CD14-positive monocyte (primary cell): ENCODE data around the gene DLGAP1. TPM values are rescaled to one million over a fixed set of nuclear protein-coding genes. Genes with fewer than 3 reads are reported as not detected.

Experiments used
- DNase-seq, 3 donors: peaks; one replicate each; pipeline ENCODE4 v3.0.0-alpha.2; 2011 to 2022
- H2AFZ ChIP-seq: 2 replicates; pipeline ENCODE4 v1.6.0; 2012; ENCODE audit warnings: mild to moderate bottlenecking, low read depth, low read length, inconsistent platforms; ENCODE audit not compliant: insufficient read depth, poor library complexity, severe bottlenecking
- H3K27ac ChIP-seq, 2 donors: 1 replicate in 1 of 2; 2 replicates in 1 of 2; pipeline ENCODE4 v1.5.1; 2012 to 2013; ENCODE audit warnings: low read length in 2 of 2, control low read depth in 1 of 2, inconsistent platforms in 1 of 2, low read depth in 1 of 2, mild to moderate bottlenecking in 1 of 2
- H3K27me3 ChIP-seq, 2 donors: one replicate each; pipeline versions ENCODE4 v1.6.0 to v1.6.1; 2011 to 2013; ENCODE audit warnings: low read length in 2 of 2; ENCODE audit not compliant: control insufficient read depth in 2 of 2, insufficient read depth in 2 of 2
- H3K36me3 ChIP-seq, 2 donors: replicated peaks in 1 of 2; 1 replicate in 1 of 2; 2 replicates in 1 of 2; pipeline versions ENCODE4 v1.5.1 to v1.6.1; 2012 to 2013; ENCODE audit warnings: low read length in 2 of 2, control low read depth in 1 of 2, inconsistent platforms in 1 of 2, mild to moderate bottlenecking in 1 of 2; ENCODE audit not compliant: insufficient read depth in 2 of 2, control insufficient read depth in 1 of 2
- H3K4me1 ChIP-seq, 2 donors: 1 replicate in 1 of 2; 2 replicates in 1 of 2; pipeline versions ENCODE4 v1.5.1 to v1.6.1; 2012 to 2013; ENCODE audit warnings: low read length in 2 of 2, control low read depth in 1 of 2, inconsistent platforms in 1 of 2, mild to moderate bottlenecking in 1 of 2, moderate library complexity in 1 of 2; ENCODE audit not compliant: insufficient read depth in 2 of 2, control insufficient read depth in 1 of 2
- H3K4me2 ChIP-seq: replicated peaks from 2 replicates; pipeline ENCODE3; 2012; ENCODE audit warnings: low read length, moderate library complexity, mild to moderate bottlenecking; ENCODE audit not compliant: poor library complexity, severe bottlenecking; ENCODE audit errors: extremely low read depth
- H3K4me3 ChIP-seq, 3 experiments: fragments of 200-600 bp in 1 of 3; sonication (generic) in 1 of 3; replicated peaks in 1 of 3; 1 replicate in 2 of 3; 2 replicates in 1 of 3; pipeline ENCODE4 v1.5.1; 2011 to 2013; ENCODE audit warnings: low read length in 3 of 3, mild to moderate bottlenecking in 3 of 3, control low read depth in 2 of 3, low read depth in 2 of 3, inconsistent platforms in 1 of 3, moderate library complexity in 1 of 3
- H3K79me2 ChIP-seq: 2 replicates; pipeline ENCODE4 v1.6.0; 2012; ENCODE audit warnings: mild to moderate bottlenecking, control low read depth, inconsistent platforms, low read length, moderate library complexity; ENCODE audit not compliant: insufficient read depth
- H3K9ac ChIP-seq: 2 replicates; pipeline ENCODE4 v1.6.0; 2017; ENCODE audit warnings: low read length, mild to moderate bottlenecking; ENCODE audit not compliant: insufficient read depth, poor library complexity, severe bottlenecking
- H3K9me3 ChIP-seq, 2 donors: replicated peaks in 1 of 2; 1 replicate in 1 of 2; 2 replicates in 1 of 2; pipeline versions ENCODE4 v1.5.1 to v1.6.1; 2012 to 2013; ENCODE audit warnings: low read length in 2 of 2, control low read depth in 1 of 2; ENCODE audit not compliant: control insufficient read depth in 1 of 2, insufficient read depth in 1 of 2
- H4K20me1 ChIP-seq: 2 replicates; pipeline ENCODE4 v1.6.0; 2012; ENCODE audit warnings: mild to moderate bottlenecking, low read length, control low read depth, moderate library complexity; ENCODE audit not compliant: insufficient read depth
- H3K27ac Mint-ChIP-seq, 7 donors: one replicate each; pipeline ENCODE4 v1.8.0; 2020; ENCODE audit warnings: mild to moderate bottlenecking in 7 of 7, mixed read lengths in 7 of 7, moderate library complexity in 6 of 7, inconsistent platforms in 2 of 7
- H3K27me3 Mint-ChIP-seq, 3 donors: one replicate each; pipeline ENCODE4 v1.8.0; 2021 to 2022; ENCODE audit warnings: low read depth in 3 of 3, mild to moderate bottlenecking in 3 of 3, mixed read lengths in 3 of 3, moderate library complexity in 3 of 3, inconsistent platforms in 1 of 3
- H3K36me3 Mint-ChIP-seq, 2 donors: one replicate each; pipeline ENCODE4 v1.8.0; 2020; ENCODE audit warnings: mixed read lengths in 2 of 2, inconsistent platforms in 1 of 2, mild to moderate bottlenecking in 1 of 2
- H3K4me1 Mint-ChIP-seq: one replicate; pipeline ENCODE4 v1.8.0; 2020; ENCODE audit warnings: mild to moderate bottlenecking, mixed read lengths
- H3K4me3 Mint-ChIP-seq, 2 donors: one replicate each; pipeline ENCODE4 v1.8.0; 2020; ENCODE audit warnings: mild to moderate bottlenecking in 2 of 2, mixed read lengths in 2 of 2, moderate library complexity in 1 of 2
- H3K9me3 Mint-ChIP-seq, 7 donors: one replicate each; pipeline ENCODE4 v1.8.0; 2020 to 2022; ENCODE audit warnings: mixed read lengths in 7 of 7, mild to moderate bottlenecking in 6 of 7, moderate library complexity in 6 of 7, inconsistent platforms in 2 of 7
- WGBS: methylation state at CpG from one replicate; pipeline ENCODE4 v1.1.5; 2013; ENCODE audit warnings: missing lambda C conversion rate; ENCODE audit not compliant: insufficient coverage; 5-methylcytosine and 5-hydroxymethylcytosine counted together
- intact Hi-C, 2 donors: fragments of 100-400 bp; cut with micrococcal nuclease; formaldehyde crosslinking; loops; one replicate each; pipeline versions ENCODE4 v1.15.0 to v1.15.1; 2023
- polyA plus RNA-seq, 3 donors: library from polyadenylated mRNA; depleted of rRNA in 1 of 3; unstranded in 2 of 3; stranded (reverse) in 1 of 3; fragments of 300-500 nt in 2 of 3; fragments of >200 nt in 1 of 3; fragmentation: Illumina TruSeq in 2 of 3; gene quantifications; 1 replicate in 2 of 3; 2 replicates in 1 of 3; pipeline ENCODE4 v1.2.3, GENCODE V29; 2012 to 2021
- TF ChIP-seq, protein P1 (sequence below): fragments of 200-600 bp; IDR thresholded peaks from one replicate; pipeline ENCODE4 v1.8.0; 2022; ENCODE audit warnings: antibody characterized with exemption, mild to moderate bottlenecking

The DLGAP1 gene
- polyA plus RNA-seq, 3 donors: 0.09 to 0.42 TPM; not detected in 1

DNA sequence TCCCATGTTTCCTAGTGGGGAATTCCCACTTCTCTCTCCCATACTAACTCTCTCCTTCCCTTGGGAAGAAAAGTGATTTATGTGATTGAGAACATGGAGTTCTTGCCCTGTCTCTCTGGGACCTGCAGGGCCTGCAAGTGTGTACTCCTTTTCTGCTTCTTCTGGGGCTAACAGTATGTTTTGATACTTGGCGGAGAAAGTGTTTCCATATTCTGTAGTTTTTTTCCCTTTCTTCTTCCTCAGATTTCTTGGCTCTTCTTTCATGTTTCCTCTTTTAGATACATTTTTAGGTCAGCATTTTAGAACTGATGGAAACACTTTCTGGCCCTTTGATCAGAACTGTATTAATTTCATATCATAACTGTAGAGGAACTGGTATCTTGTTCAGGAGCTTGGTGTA lies 352.2 kb downstream of the DLGAP1 start:
- Histone ChIP-seq H3K27me3 (no peaks in the 10 kb centered on the region), H3K9ac (no peak overlapping the region), H3K4me1 (no peaks in the 10 kb centered on the region), H3K36me3 (no peaks in the 10 kb centered on the region), H2AFZ (no peak overlapping the region), H3K4me3 (no peak overlapping the region), H4K20me1 (no peaks in the 10 kb centered on the region), H3K27ac (no peak overlapping the region), H3K4me2 (no peak overlapping the region), H3K9me3 (peaks cover 0 to 3% of the 10 kb centered on the region in 2 donors), H3K79me2 (no peaks in the 10 kb centered on the region)
- WGBS: no CpG with 5 or more reads among the region's 1 CpG
- no peaks in the 10 kb centered on the region for H3K36me3 Mint-ChIP-seq
- H3K27ac Mint-ChIP-seq: no peak overlapping the region
- intact Hi-C loops: no loop called here
- H3K9me3 Mint-ChIP-seq: peaks cover 0 to 7% (median 0%) of the 10 kb centered on the region in 7 donors
- H3K27me3 Mint-ChIP-seq: peaks cover 0 to 5% (median 2%) of the 10 kb centered on the region in 3 donors
- TF ChIP-seq, protein P1, sequence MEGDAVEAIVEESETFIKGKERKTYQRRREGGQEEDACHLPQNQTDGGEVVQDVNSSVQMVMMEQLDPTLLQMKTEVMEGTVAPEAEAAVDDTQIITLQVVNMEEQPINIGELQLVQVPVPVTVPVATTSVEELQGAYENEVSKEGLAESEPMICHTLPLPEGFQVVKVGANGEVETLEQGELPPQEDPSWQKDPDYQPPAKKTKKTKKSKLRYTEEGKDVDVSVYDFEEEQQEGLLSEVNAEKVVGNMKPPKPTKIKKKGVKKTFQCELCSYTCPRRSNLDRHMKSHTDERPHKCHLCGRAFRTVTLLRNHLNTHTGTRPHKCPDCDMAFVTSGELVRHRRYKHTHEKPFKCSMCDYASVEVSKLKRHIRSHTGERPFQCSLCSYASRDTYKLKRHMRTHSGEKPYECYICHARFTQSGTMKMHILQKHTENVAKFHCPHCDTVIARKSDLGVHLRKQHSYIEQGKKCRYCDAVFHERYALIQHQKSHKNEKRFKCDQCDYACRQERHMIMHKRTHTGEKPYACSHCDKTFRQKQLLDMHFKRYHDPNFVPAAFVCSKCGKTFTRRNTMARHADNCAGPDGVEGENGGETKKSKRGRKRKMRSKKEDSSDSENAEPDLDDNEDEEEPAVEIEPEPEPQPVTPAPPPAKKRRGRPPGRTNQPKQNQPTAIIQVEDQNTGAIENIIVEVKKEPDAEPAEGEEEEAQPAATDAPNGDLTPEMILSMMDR: no peak
- H3K4me3 Mint-ChIP-seq: no peak overlapping the region
- no peaks in the 10 kb centered on the region for H3K4me1 Mint-ChIP-seq
- no peak for DNase-seq

DNA sequence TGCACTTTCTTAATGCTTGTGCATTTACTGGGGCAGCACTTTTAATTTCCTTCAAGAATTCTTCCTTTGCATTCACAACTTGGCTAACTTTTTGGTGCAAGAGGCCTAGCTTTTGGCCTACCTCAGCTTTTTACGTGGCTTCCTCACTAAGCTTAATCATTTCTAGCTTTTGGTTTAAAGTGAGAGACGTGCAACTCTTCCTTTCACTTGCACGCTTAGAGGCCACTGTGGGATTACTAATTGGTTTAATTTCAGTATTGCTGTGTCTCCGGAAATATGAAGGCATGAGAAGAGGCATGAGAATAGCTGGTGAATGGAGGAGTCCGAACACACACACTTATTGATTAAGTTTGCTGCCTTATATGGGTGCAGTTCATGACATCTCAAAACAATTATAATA lies 354.1 kb downstream of the DLGAP1 start:
- no peaks in the 10 kb centered on the region for H3K4me1 Mint-ChIP-seq
- no peaks in the 10 kb centered on the region for H3K36me3 Mint-ChIP-seq
- Histone ChIP-seq H3K27ac (no peak overlapping the region), H3K36me3 (no peaks in the 10 kb centered on the region), H4K20me1 (no peaks in the 10 kb centered on the region), H3K4me3 (no peak overlapping the region), H3K4me1 (no peaks in the 10 kb centered on the region), H3K4me2 (no peak overlapping the region), H2AFZ (no peak overlapping the region), H3K27me3 (no peaks in the 10 kb centered on the region), H3K79me2 (no peaks in the 10 kb centered on the region), H3K9ac (no peak overlapping the region), H3K9me3 (peaks cover 0 to 3% of the 10 kb centered on the region in 2 donors)
- DNase-seq: no peak
- no peak overlapping the region for H3K4me3 Mint-ChIP-seq
- peaks cover 0 to 5% (median 2%) of the 10 kb centered on the region in 3 donors for H3K27me3 Mint-ChIP-seq
- WGBS: no CpG with 5 or more reads among the region's 5 CpGs
- TF ChIP-seq, protein P1: no peak
- intact Hi-C loops: no loop called here
- H3K9me3 Mint-ChIP-seq: peaks cover 0 to 10% (median 1%) of the 10 kb centered on the region in 7 donors
- H3K27ac Mint-ChIP-seq: no peak overlapping the region
